GM12801 (cell line): ENCODE results near the gene SLC6A20.

ENCODE experiments used
- TF ChIP-seq, protein P1 (sequence below): IDR thresholded peaks from one replicate; pipeline ENCODE4 v1.5.1; 2011; ENCODE audit warnings: control low read depth; ENCODE audit not compliant: insufficient read length; ENCODE audit errors: extremely low read depth

The SLC6A20 gene

DNA sequence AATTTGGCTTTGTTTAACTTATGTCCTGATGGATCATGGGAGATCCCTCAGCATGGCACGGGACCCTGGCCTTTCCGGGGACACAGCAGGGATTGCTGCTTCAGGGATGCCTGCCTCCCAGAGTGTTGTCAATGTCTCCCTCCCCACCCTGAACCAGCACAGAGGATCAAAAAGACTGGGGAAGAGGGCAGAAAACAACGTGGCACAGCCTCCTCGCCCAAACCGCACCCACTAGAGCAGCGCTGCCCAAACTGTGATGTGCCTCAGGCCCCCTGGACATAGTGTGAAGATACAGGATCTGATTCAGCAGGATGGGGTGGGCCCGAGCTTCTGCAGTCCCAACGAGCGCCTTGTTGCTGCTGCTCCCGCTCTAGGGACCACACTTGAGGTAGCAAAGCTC, 34.5 kb downstream of the SLC6A20 start:
- TF ChIP-seq, protein P1, sequence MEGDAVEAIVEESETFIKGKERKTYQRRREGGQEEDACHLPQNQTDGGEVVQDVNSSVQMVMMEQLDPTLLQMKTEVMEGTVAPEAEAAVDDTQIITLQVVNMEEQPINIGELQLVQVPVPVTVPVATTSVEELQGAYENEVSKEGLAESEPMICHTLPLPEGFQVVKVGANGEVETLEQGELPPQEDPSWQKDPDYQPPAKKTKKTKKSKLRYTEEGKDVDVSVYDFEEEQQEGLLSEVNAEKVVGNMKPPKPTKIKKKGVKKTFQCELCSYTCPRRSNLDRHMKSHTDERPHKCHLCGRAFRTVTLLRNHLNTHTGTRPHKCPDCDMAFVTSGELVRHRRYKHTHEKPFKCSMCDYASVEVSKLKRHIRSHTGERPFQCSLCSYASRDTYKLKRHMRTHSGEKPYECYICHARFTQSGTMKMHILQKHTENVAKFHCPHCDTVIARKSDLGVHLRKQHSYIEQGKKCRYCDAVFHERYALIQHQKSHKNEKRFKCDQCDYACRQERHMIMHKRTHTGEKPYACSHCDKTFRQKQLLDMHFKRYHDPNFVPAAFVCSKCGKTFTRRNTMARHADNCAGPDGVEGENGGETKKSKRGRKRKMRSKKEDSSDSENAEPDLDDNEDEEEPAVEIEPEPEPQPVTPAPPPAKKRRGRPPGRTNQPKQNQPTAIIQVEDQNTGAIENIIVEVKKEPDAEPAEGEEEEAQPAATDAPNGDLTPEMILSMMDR = no peak

DNA sequence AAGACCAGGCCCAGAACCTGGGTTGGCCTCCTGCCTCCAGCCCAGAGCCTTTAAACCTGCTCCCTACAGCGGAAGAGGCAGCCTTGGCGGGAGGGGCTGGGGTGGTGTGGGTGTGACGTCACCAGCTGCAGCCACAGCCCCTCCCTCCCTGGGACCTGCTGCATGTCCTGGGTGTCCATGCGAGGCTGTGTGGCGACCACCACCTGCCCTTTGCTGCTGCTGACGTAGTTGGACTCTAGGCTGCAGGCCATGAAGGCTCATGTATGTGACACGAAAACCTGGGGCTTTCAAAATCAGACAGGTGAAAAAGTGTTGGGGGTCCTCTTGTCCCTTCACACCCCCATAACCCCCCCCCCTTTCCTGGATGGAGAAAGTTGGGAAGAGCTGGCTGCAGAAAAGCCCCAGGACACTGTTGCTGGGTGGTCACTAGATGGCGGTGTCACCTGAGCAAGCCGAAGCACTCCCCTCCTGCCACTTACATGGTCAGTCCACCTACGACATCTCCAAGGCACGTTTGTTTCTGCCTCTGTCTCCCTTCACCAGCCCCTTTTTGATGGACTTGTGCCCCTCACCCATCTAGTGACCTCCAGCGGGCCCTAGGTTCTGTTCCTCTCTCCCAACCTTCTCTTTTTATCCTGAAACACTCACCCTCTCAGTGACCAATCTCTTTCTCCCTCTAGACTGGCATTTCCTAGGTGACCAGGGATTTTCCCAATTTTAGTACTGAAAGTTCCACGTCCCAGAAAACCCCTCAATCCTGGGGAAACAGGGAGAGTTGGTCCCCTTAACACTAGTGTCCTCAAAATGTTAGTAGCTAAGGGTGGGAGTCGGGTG, 35.2 kb downstream of the SLC6A20 start:
- TF ChIP-seq, protein P1 = no peak

DNA sequence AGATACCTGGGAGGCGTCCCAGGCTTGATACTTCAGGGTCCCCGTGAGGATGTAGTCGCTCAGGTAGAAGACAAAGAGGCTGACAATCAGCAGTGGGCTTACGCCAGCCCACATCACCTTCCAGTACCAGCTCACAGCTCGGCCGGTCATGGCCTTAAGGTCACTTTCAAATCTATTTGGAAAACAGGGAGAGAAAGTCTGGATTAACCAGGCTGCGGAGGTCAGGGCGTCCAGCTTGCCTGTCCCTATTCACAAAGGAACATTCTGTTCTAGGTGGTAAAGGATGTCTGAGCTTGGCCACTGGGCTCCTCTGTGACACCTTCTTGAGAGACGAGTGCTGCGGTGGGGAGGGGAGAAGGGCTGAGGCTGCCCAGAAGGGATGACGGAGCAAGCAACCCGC, 36.5 kb downstream of the SLC6A20 start:
- TF ChIP-seq, protein P1 = no peak

DNA sequence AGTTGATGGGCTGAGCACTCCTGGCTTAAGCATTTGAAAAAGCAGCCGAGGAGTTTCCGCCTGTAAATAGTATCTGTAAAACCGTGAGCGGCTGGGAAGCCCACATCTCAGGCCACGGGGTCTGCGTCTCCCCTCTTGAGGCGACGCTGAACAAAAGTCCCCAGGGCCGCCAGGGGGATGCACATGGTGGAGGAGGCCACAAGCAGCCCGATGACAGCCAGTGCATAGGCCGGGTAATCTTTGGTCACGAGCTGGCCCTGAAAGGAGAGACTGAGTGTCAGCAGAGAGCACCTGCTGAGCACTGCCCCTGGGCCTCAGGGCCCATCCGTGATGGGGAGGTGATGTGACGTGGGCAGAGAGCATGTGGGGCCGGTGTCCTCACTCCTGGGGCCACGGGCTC, 37.5 kb downstream of the SLC6A20 start:
- TF ChIP-seq, protein P1 = no peak

DNA sequence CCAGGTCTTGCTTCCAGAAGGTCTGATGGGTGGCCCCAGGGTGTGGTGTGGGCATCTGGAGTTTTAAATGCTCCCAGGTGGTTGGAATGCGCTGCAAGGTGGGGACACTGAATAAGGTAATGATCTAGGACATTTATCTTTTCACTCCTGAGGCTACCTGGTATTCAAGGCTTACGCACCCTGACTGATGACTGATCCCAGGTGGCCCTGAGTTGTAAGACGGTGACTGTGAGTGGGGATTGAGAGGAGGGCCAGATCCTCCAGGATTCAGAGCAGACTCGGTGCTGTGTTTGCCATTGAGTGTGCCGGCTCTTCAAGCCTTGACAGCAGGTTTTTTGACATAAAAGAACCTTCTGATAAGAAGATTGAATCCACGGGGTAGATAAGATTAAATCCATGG, 40.3 kb downstream of the SLC6A20 start:
- TF ChIP-seq, protein P1 = no peak

DNA sequence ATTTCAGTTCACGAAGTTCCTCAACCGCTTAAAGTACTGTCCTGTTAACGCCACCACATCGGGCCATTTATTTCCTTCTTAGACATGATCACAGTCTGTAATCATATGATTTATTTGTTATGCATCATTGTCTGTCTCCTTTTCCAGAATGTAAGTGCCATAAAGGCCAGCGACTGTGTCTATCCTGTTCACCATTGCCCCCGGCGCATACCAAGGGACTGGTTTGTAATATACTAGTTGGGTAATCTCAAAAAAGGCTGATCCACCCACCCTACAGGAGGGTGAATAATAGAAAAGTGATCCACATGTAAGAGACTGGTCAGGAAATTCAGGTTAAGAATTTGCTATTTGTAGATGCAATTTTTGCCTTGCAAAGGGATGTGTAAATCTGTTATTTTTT, 41.9 kb downstream of the SLC6A20 start:
- TF ChIP-seq, protein P1 = no peak

DNA sequence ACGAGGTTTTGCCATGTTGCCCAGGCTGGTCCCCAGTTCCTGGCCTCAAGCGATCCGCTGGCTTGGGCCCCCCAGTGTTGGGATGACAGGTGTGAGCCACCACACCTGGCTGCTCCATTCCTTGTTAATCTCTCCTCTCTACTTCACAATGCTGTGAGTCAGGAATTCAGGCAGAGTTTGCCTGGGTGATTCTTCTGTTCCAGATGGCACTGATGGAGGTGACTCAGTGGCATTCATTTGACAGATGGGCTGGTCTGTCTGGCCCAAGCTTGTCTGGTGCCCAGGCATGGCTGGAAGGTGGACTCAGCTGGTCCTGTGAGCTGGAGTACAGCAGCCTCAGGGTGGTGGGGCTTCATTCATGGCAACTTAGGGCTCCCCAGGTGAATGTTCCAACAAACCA, 43.2 kb downstream of the SLC6A20 start:
- TF ChIP-seq, protein P1 = no peak
